Measurements from ENCODE around the gene BICC1. TPM values are rescaled to one million over a fixed set of nuclear protein-coding genes. Genes with fewer than 3 reads are reported as not detected.

The BICC1 gene
- total and polyA plus RNA-seq, 8 donors = 0.29 to 25.0 (median 4.5) TPM

DNA sequence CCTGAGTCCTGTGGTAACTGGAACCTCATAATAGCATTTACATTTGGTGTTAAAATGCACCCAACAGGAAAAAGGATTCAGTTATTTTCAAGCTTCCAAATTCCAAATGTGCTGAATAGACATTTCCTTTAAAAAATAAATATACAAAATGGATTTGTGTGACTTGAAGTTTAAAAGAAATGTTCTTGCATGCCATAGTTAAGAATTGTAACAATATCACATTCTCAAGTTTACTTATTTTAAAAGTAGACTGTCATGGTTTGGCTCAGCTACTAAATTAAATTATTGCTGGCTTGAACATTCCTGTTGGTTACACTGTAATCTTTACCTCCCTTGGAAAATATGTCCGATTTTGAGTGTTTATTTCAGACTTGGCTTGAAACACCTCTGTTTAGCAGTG lies 31.5 kb downstream of the BICC1 start:
- H3K4me3 ChIP-seq = no peak overlapping the region
- H3K27ac ChIP-seq = no peak overlapping the region
- intact Hi-C loops (cut with DNase I; ENCODE audit: low total_unique reads) = no loop called here
- H3K9me3 ChIP-seq = no peaks in the 10 kb centered on the region
- DNase-seq = no peak
- TF ChIP-seq EP300 (IDR thresholded peaks at IDR 0.05) (no peak), CTCF (IDR thresholded peaks at IDR 0.05) (no peak), POLR2AphosphoS5 (IDR thresholded peaks at IDR 0.05) (no peak), POLR2A (IDR thresholded peaks at IDR 0.05) (no peak)
- H3K36me3 ChIP-seq = no peaks in the 10 kb centered on the region
- WGBS, 5 donors = 56 to 74% (median 72%) methylated on average over 1 of the region's 1 CpG
- H3K4me1 ChIP-seq = peaks cover 0 to 4% (median 0%) of the 10 kb centered on the region in 4 donors
- H3K27me3 ChIP-seq = no peaks in the 10 kb centered on the region

DNA sequence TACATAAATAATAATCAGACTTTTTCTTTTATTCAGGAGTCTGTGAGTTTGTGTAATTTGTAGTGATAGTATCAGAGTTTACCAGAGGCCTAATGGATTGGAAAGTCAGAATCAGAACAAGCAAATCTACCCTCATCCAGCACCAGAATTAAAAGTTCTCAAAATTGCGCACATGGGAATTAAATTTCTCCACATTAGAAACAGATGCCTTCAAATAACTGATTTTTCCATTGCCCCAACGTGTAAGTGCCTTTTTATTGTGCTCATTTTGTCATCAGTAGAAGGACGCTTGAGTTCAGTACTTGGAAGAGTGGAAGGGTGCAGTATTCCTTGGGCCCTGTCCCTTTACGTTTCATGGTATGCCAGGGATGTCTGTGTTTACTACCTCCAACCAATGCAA lies 32.8 kb downstream of the BICC1 start:
- H3K4me3 ChIP-seq = no peak overlapping the region
- WGBS, 5 donors = 75 to 83% (median 79%) methylated on average over 4 of the region's 4 CpGs

GRCh38 chr10:58546137-58546536 lies 33.5 kb downstream of the BICC1 start:
- no peak for DNase-seq
- H3K36me3 ChIP-seq = no peaks in the 10 kb centered on the region
- TF ChIP-seq POLR2AphosphoS5 (IDR thresholded peaks at IDR 0.05) (no peak), EP300 (IDR thresholded peaks at IDR 0.05) (no peak), CTCF (IDR thresholded peaks at IDR 0.05) (no peak), POLR2A (IDR thresholded peaks at IDR 0.05) (no peak)
- no peak overlapping the region for H3K4me3 ChIP-seq
- H3K27me3 ChIP-seq = no peaks in the 10 kb centered on the region
- 45 to 76% (median 71%) methylated on average over 1 of the region's 1 CpG for WGBS, 5 donors
- H3K27ac ChIP-seq = no peak overlapping the region
- H3K4me1 ChIP-seq = peaks cover 0 to 4% (median 0%) of the 10 kb centered on the region in 4 donors
- H3K9me3 ChIP-seq = no peaks in the 10 kb centered on the region
- intact Hi-C loops (cut with DNase I; ENCODE audit: low total_unique reads) = no loop called here

More for the DNA sequence above, 32.8 kb downstream of the BICC1 start:
- intact Hi-C loops (cut with DNase I; ENCODE audit: low total_unique reads) = no loop called here
- TF ChIP-seq CTCF (IDR thresholded peaks at IDR 0.05) (no peak), POLR2A (IDR thresholded peaks at IDR 0.05) (no peak), EP300 (IDR thresholded peaks at IDR 0.05) (no peak), POLR2AphosphoS5 (IDR thresholded peaks at IDR 0.05) (no peak)
- H3K36me3 ChIP-seq = no peaks in the 10 kb centered on the region
- peaks cover 0 to 4% (median 0%) of the 10 kb centered on the region in 4 donors for H3K4me1 ChIP-seq
- H3K27ac ChIP-seq = no peak overlapping the region
- no peaks in the 10 kb centered on the region for H3K27me3 ChIP-seq
- H3K9me3 ChIP-seq = no peaks in the 10 kb centered on the region
- DNase-seq = no peak

DNA sequence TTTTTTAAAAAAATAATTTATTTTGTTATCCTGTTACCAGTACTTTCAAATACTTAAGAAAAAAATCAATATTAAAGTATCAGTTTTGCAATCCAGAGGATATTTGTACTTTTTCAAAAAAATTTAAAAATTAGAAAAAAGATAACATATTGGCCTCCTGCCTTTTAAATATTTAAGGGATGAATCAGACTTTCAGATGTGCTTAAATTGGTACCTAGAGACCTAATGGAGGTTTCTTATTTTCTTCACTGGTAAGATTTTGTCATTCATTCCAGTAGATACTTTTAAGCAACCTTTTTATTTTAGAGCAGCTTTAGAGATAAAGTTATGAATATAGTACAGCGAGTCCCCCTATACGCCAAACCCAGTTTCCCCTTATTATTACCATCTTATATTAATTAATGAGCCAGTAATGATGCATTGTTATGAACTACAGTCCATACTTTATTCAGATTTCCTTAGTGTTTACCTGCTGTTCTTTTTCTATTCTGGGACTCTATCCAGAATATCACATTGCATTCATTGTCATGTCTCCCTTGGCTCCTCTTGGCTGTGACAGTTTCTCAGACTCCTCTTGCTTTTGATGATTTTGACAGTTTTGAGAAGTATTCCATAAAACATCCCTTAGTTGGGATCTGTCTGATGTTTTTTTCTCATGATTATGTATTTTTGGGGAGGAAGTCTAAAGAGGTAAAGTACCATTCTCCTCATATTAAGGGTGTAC lies 34.2 kb downstream of the BICC1 start:
- Histone ChIP-seq H3K4me1 (peaks cover 0 to 4% (median 0%) of the 10 kb centered on the region in 4 donors), H3K36me3 (no peaks in the 10 kb centered on the region), H3K27me3 (no peaks in the 10 kb centered on the region), H3K9me3 (no peaks in the 10 kb centered on the region), H3K27ac (no peak overlapping the region), H3K4me3 (no peak overlapping the region)
- no peak for TF ChIP-seq EP300 (IDR thresholded peaks at IDR 0.05)
- no peak for TF ChIP-seq POLR2AphosphoS5 (IDR thresholded peaks at IDR 0.05)
- no peak for TF ChIP-seq POLR2A (IDR thresholded peaks at IDR 0.05)
- no peak for TF ChIP-seq CTCF (IDR thresholded peaks at IDR 0.05)
- no peak for DNase-seq
- intact Hi-C loops (cut with DNase I; ENCODE audit: low total_unique reads) = no loop called here
- WGBS, 5 donors = 84 to 95% (median 88%) methylated on average over 2 of the region's 2 CpGs
